GM18502 (cell line): ENCODE data around the gene SHISA9.

Source experiments
- ATAC-seq: cut with Tn5 transposase; IDR thresholded peaks from one replicate; pipeline ENCODE4 v1.9.1; 2021; ENCODE audit warnings: mild to moderate bottlenecking; ENCODE audit not compliant: unreplicated experiment, poor library complexity

The SHISA9 gene

DNA sequence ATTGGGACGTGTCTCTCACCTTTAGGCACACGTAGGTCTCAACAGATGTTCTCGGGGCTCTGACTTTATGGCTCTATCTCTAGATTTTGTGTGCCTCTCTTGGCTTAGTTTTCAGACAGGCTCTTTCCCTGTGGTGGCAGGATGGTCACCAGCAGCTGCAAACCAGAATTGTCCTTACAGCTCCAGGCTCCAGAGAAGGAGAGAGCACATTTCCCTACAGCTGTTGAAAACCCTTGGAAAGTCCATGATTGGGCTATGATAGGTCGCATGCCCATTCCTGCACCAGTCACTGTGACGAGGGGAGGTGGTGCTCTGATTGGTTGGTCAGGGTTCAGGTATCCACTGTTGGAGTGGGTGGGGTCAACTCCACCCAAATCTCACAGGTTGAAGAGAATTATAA is 41.5 kb downstream of the SHISA9 start:
- no peak for ATAC-seq

DNA sequence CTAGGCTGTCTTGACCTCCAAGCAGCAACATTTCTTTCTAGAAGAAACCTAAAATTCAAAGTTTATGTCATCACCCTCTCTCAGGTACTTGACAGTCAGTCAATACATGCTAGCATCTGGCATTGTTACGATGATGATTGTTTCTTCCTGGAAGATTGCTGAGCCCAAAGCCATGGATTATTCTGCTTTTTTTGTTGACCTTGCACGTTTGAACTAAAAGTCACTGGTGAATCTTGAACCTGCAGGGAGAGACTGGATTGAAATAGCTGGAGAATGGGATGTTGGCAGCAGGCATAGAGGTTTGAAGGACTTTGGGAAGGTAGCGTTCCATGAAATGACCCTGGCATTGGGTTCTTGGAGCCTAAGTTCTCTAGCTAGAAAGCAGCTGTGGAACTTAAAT is 42.9 kb downstream of the SHISA9 start:
- no peak for ATAC-seq

DNA sequence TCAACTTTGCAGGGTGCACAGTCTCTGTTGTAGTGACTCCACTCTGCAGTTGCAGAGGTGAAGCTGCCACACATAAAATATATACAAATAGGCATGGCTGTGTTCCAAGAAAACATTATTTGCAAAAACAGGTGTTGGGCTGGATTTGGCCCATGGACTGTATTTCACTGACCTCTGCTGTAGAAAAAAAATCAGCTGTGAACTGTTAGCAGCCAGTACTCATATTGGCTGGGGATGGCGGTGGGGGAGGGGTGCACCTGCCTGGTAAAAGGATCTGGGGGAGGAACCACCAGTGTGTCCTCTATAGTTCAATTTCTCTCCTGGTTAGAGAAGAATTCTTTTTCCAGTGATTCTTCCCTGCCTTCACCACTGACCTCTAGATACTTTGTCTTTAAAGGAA is 50.0 kb downstream of the SHISA9 start:
- no peak for ATAC-seq

DNA sequence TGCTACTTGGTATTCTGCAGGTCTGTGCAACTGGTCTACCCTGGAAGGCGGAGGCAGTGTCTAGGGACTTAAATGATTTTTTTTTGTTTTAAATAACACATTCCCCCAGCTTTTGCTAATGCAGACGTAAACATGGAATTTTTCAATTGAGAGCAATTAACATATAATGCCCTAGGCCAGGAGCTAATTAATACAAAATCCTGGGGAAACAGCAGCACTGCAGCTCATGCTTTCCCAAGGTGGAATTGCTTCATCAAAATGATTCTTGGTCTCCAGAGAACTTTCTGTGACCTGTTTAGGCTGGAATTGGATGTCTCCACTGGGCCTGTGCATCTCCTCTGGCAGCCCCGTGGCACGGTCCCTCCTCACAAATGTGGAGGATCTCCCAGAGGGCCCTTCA is 50.6 kb downstream of the SHISA9 start:
- ATAC-seq: no peak

DNA sequence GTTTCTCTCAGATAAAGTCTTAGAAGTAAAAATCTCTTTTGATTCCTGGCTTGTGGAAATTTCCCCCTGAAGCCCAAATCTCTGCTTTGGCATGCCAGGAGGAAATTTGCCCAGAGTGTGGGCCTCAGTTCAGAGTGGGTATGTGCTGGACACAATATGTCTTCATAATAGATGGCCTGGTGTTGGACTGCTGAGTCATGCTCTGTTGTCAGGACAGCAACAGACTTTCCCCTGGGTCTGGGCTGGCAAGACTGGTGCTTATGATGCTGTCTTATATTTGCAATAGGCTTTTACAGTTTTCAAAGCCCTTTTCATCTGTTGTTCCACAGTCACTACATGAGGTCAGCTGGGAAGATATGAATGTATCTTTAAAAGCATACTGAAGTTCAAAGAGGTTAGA is 57.0 kb downstream of the SHISA9 start:
- ATAC-seq: no peak

DNA sequence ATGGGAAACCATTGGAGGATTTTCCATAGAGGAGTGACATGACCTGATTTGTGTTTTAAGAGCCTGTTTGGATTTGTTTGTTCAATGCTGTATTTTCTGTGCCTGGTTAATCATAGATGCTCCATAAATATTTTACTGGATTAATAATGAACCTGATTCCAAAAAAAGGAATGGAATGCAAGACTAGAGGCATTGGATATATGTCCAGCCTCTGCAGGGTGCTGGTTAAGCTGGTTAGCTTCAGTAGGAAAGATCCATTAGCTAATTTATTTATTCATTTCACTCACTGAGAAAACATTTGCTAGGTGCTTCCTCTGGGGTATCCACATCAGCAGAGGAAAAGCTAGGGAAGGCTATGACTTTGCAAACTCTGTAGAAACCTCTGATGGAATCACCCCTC is 57.7 kb downstream of the SHISA9 start:
- ATAC-seq: no peak

DNA sequence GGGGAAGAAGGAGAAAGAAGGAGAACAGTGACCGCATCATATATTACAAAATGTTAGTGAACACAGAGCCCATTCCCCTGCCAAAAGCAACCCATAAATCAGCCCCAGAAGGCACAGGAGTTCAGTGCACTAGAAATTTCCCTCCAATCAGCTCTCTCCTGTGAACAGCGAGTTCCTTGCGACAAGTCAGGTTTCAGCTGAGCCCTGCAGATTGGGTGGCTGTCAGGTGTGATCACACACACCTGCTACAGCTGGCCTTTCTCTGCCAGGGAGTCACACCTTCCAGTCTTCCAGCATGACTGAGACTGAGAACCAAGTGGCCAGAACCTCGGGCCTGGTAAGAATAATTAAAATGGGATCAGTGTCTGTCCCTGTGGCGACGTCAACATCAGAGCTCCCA is 60.2 kb downstream of the SHISA9 start:
- ATAC-seq: no peak

DNA sequence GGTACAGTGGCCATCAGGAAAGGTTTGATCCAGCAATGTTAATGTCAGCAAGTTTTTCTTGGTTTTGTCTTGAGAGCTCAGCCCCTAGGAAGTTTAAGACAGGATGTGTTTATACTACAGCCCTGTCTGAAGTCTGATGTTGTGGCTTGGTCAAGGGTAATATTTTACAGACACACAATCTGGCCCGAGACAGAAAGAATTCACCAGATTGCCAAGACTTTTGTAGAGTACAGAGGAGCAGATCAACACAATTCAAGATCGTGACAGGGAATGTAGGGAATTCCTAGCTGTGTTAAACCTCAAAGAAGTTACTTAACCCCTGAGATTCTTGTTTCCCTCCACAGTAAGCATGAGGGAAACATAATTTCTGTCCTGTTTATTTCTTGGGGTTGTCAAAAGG is 63.1 kb downstream of the SHISA9 start:
- ATAC-seq: no peak

DNA sequence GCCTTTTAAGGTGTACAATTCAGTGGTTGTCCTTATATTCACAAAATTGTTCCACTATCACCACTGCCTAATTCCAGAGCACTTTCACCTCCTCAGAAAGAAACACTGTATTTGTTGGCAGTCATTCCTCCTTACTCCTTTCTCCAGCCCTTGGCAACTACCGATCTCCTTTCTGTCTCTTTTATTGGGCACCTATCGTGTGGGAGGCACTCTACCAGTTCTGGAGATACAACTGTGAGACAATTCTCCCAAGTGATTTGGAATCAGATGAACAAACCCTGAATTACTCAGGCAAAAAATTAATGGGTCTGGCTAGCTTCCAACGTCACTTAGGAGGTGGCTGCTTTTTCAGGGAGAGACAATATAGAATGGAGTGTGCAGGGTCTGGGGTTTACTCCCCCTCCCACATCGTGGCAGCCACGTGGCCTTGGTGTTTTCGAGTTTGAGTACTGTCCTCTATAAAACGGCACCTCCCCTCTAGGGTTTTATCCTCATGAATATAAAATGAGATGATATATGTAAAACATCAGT is 63.9 kb downstream of the SHISA9 start:
- ATAC-seq: no peak

DNA sequence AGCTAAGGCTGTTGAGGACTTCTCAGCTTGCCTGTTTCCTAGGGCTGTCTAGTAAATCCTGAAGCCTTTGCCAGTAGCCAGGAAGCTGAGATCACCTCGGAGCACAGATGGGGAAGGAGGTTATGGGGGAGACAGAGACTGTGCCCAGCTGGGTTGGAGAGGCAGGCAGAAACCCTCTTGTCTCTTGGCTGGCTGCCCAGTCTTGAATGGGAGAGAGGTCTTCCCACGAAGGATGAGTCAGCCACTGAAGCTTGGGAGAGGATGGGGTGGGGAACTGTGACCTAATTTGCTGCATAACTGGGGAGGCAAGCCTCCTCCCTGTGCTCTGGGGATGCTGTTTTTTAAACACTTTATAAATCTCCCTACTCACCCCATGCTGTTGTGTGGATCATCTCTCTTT is 69.8 kb downstream of the SHISA9 start:
- ATAC-seq: no peak

DNA sequence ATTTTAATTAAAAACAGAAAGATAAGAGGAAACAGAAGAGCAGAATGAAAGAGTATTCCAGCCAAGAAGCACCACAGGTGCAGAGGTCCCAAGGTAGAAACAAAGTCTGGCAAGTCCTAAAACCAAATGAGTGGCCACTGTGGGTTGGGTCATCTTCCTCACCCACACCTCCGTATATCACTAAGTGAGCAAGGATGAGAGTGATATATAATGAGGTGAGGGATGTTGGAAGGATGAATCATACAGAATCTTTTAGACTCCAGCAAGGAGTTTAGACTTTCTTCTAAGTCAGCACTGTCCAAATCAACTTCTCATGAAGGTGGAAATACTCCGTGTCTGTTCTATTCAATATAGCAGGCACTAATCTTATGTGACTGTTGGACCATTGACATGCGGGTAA is 70.8 kb downstream of the SHISA9 start:
- no peak for ATAC-seq

DNA sequence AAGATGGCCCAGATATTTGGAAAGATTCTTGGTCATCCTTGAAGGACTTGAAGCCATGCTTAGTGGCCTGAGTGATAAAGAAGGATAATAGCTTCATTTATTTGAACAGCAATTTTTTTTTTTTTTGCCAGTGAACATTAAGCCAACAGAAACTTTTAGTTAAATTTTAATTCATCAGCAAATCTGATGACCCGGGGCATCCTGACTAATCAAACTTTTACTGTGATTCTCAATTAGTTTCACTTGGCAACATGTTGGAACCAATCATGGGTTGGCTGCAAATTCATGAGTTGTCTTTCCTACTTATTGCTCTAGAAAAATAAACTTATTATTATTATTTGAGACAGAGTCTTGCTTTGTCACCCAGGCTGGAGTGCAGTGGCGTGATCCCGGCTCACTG is 74.4 kb downstream of the SHISA9 start:
- no peak for ATAC-seq

DNA sequence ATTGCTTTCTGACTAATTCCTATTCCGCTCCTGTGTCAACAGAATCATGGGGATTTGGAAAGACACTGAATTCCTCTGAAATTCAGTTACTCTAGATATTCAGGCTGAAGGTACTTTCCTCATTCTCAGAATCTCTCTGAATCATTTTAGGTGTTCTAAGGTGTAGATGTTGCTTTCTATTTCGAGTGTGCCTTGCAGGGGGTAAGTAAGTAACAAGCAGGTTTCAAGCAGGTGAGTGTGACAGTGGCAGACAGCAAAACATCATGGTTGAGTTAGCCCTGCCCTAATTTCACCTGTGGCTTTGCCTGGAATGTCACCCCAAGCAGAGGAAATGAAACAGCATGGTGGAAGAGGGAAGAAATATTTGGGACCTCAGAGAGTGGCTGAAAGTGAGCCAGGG is 75.1 kb downstream of the SHISA9 start:
- no peak for ATAC-seq

DNA sequence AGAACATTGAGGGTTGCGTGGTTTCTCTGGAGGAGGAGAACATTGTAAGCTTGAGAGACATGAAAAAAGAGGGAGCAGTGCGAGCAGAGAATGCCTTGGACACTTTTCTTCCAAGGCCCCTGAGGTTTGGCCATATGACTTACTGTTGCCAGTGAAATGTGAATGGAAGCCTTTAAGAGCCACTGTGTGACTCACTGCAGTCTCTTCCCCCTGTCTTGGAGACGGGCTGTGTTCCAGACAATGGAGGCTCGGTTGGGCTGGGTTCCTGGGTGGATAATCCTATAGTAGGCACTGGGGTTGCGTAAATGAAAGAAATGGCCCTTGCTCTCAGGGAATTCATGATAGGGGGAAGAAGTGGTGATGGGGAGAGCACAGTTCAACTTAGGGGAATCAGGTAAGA is 75.5 kb downstream of the SHISA9 start:
- no peak for ATAC-seq

DNA sequence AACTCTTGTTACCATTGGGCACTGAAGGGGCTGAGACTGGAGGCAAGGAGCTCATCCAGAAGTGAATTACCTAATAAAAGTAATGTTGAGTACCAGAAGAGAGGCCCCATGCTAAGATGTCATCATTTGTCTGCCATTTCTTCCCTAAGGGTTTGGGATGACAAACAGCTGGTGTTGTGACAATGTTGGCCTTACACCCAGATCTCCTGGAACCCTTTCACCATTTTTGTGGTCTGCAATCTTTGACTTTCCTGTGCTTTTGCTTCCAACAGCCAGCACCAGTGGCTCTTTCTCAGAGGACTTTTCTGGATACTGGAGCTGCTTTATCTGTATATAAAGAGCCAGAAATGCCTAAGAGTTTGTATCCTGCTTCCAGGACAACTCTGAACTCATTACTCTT is 84.1 kb downstream of the SHISA9 start:
- no peak for ATAC-seq

DNA sequence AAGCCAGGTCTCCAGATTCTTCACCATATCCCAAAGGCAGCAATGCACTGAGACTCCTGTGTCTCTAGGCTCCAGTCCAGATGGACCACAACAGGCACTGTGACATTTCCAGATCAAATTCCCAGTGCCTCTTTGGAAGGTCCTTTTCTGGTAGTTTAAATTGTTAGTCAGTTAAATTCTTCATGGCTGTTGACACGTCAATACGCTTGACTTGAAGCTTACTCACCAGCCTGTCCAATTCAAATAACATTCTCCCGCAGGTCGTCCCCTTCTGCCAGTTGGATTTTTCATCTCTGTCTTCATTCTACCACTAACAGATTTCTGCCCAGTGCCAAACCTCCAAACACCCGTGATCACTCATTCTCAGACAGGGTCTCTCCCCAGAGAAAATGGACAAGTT is 86.7 kb downstream of the SHISA9 start:
- ATAC-seq: no peak

DNA sequence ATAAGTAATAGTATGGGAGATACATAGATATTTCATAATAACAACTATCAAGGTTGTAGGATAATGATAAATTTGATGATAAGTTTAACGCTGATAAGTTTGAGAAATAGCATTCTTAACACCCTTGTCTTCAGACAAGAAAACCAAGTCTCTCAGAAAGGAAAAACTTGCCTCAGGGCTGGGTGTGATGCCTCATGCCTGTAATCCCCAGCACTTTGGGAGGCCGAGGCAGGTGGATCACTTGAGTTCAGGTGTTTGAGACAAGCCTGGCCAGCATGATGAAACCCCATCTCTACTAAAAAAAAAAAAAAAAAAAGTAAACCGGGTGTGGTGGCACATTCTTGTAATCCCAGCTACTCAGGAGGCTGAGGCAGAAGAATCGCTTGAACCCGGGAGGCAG is 90.7 kb downstream of the SHISA9 start:
- no peak for ATAC-seq

DNA sequence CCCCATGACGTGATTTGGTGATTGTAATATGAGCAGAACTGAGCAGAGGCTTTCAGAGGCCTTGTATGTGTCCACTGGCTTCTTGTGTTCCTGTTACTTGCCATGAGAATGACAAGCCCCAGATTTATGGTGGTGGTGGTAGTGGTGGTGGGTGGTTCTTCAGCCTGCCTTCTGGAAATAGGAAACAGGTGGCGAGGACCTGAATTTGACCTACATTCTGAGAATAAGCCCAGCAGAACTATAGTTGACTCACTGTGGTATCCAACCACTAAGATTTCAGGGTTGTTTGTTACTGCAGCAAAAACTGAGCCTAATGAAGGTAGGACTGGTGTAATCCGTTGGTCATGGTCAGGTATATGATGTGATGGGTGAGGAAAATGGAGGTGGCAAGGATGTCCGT is 93.0 kb downstream of the SHISA9 start:
- no peak for ATAC-seq

DNA sequence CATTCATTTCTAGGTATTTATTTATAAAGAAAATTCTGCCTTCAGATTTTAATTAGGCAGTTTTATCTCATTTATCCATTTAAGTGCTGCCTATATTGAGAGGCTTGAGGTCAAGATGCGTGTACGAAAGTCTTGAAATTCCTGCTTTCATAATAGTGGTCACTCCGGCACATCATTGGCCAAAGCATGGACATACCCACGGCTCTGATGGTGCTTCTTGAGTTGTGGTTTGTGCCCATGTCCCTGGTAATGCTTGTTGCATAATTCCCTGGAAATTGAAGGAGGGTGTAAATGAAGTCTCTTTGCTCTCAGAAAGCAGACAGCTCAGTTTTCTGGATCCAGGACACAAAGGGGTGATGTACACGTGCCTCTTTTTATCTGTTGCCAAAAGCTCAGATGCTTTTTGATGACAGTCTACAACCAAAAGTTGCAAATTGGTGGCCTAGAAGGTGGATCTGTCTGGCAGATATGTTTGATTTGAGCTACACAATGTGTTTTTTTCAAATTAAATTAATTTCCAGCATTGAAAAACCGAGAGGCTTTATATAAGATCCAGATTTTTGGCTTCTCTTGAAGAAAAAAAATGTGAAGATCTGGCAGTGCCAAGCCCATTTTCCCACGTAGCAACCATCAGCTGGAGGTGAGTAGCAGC is 94.4 kb downstream of the SHISA9 start:
- no peak for ATAC-seq

DNA sequence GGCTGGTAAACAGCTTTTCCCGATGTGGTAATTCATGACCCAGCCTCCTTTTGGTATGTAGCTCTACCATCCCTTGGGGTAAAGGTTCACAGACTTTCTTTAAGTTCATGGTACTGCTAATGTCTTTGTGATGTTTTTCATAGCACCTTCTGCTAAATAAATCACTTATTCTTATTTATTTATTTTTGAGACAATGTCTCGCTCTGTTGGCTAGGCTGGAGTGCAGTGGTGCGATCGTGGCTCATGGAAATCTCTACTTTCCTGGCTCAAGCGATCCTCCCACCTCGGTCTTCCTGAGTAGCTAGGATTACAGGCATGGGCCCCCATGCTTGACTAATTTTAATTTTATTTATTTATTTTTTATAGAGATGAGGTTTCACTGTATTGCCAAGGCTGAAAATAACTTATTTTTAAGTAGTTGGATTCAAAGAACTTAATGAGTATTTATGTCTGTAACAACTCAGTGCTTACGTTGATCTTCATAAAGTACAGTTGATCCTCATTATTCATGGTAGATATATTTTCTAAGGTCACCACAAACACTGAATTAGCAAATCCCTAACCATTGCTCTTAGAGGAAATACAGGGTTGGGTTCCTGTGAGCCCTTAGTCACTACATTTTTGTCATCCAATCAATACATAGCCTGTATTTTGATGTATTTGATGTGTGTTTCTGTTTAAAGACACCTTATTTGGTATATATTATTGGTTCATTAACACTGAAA is 97.1 kb downstream of the SHISA9 start:
- no peak for ATAC-seq

DNA sequence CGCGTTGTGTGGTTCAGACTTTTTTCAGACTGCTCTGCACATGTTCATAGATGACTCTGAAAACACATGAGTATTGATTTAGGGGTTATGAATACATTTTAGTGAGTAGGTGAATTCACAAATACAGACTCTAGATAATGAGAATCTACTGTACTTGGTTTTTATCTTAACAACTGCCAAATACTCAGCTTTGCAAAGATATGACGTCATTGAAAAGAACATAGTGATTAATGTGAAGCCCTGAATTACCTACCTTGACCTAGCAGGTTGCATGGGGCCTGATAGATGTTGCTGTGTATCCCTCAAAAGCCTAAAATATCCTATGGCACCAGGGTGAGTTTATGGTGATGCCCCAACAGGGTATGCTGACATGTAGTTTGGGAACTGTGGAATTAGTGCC is 98.0 kb downstream of the SHISA9 start:
- no peak for ATAC-seq

DNA sequence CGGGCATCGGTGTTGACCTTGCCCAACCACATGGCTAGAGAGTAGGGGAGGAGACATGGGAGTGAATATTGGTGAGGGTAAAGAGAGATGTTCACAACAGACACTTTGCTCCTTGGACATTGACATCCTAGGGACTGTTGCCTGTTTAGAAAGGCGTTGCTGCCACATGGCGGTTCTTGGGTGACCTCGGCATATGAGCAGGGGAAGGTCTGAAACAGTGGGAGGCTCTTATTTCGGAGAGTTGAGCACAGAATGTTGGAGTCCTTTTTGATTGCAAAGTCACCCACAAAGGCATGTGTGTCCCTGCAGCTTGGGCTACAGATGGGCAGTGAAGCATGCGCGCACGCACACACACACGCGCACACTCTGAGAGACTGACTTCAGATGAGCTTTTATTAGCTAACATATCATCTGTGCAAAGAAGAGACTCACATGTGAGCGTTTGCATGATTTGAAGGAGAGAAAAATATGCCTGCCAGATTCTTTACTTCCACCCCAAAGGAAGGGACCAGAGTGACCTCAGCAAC is 104.4 kb downstream of the SHISA9 start:
- no peak for ATAC-seq
